Fibroblast of gingiva (primary cell): ENCODE results near the gene EGR4.
A peak's percentile ranks its signal among the peaks of the same experiment; 100 is the strongest.

Source experiments
- DNase-seq: peaks from one replicate; pipeline ENCODE4 v3.0.0-alpha.2; 2011; ENCODE audit warnings: low read depth

The EGR4 gene

GRCh38 chr2:73249636-73250035 lies 43.7 kb downstream of the EGR4 start:
- no peak for DNase-seq

GRCh38 chr2:73246850-73247249 lies 46.5 kb downstream of the EGR4 start:
- no peak for DNase-seq

- no peak for DNase-seq
Observed at GRCh38 chr2:73244580-73244979, 48.8 kb downstream of the EGR4 start.

GRCh38 chr2:73243884-73244570 lies 49.3 kb downstream of the EGR4 start:
- peak; percentile 75 for DNase-seq
